ENCODE measurements around the gene CLEC5A.

DNA sequence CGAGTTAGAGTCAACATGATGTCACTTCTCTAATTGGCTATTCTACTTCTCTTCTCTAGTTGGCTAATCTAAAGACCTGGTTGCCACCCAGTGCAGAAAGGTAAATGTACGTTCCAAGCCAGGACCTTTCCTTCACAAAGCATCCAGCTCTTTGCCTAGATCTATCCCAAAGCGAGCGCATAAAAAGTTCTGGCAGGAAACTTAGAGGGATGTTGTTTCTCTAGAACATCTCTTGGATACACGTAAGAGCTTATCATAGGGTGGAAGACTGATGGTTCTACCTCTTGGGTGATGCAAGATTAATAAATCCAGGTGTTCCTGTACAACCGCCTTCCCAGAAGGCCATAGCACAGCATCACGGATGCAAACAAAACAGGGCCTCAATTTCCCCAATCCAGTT is 26.9 kb upstream of the CLEC5A start, which contains the start of gene TAS2R38:
- TF ChIP-seq, protein P1, sequence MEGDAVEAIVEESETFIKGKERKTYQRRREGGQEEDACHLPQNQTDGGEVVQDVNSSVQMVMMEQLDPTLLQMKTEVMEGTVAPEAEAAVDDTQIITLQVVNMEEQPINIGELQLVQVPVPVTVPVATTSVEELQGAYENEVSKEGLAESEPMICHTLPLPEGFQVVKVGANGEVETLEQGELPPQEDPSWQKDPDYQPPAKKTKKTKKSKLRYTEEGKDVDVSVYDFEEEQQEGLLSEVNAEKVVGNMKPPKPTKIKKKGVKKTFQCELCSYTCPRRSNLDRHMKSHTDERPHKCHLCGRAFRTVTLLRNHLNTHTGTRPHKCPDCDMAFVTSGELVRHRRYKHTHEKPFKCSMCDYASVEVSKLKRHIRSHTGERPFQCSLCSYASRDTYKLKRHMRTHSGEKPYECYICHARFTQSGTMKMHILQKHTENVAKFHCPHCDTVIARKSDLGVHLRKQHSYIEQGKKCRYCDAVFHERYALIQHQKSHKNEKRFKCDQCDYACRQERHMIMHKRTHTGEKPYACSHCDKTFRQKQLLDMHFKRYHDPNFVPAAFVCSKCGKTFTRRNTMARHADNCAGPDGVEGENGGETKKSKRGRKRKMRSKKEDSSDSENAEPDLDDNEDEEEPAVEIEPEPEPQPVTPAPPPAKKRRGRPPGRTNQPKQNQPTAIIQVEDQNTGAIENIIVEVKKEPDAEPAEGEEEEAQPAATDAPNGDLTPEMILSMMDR (conservative IDR thresholded peaks at IDR 0.05; ENCODE audit: low read length), result no peak
- no peak for TF ChIP-seq EZH2phosphoT487 (IDR thresholded peaks at IDR 0.05; ENCODE audit: borderline replicate concordance)

Measured in Loucy (cell line).